Measurements from ENCODE around the gene ENTPD6. TPM values are rescaled to one million over a fixed set of nuclear protein-coding genes. Genes with fewer than 3 reads are reported as not detected.

Gene ENTPD6
- total and polyA plus RNA-seq, 12 donors, result 30.9 to 260 (median 107) TPM

DNA sequence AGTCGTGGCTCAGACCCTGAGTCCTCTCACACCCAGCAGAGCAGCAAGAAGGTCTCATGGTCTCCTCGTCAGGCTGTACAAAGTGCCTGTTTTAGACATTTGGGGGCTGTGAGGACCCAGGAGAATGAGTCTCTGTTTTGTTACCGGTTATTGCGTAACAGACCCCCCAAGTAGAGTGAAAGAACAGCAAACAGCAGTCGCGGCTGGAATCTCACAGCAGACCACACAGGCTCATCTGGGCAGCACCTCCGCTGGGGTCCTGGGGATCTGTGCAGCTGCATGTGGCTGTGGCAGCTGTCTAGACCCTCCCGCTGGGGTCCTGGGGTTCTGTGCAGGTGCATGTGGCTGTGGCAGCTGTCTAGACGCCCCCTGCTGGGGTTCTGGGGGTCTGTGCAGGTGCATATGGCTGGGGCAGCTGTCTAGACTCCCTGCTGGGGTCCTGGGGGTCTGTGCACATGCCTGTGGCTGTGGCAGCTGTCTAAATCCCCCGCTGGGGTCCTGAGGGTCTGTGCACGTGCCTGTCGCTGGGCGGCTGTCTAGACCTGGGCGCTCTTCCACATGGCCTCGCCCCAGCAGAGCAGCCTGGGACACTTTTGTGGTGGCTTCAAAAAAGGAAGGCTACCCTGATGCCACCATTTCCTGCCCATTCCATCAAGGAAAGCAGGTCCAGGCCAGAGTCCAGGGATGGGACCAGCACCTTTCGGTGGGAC lies 24.7 kb downstream of the ENTPD6 start:
- no peaks in the 10 kb centered on the region for H3K4me1 ChIP-seq (replicated peaks in 1 of 2)
- no peaks in the 10 kb centered on the region for H3K9me3 ChIP-seq (replicated peaks in 1 of 3)
- TF ChIP-seq POLR2A (IDR thresholded peaks at IDR 0.05), result no peak
- TF ChIP-seq, protein P1, sequence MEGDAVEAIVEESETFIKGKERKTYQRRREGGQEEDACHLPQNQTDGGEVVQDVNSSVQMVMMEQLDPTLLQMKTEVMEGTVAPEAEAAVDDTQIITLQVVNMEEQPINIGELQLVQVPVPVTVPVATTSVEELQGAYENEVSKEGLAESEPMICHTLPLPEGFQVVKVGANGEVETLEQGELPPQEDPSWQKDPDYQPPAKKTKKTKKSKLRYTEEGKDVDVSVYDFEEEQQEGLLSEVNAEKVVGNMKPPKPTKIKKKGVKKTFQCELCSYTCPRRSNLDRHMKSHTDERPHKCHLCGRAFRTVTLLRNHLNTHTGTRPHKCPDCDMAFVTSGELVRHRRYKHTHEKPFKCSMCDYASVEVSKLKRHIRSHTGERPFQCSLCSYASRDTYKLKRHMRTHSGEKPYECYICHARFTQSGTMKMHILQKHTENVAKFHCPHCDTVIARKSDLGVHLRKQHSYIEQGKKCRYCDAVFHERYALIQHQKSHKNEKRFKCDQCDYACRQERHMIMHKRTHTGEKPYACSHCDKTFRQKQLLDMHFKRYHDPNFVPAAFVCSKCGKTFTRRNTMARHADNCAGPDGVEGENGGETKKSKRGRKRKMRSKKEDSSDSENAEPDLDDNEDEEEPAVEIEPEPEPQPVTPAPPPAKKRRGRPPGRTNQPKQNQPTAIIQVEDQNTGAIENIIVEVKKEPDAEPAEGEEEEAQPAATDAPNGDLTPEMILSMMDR (IDR thresholded peaks at IDR 0.05), result peak in 1 of 6 experiments; percentile 9
- H3K4me3 ChIP-seq, result no peak overlapping the region
- H3K27me3 ChIP-seq, result no peaks in the 10 kb centered on the region
- WGBS, 4 donors, result 82 to 92% (median 85%) methylated on average over 4 to 16 of the region's 16 CpGs
- H3K27ac ChIP-seq, result peak overlapping the region in 1 of 5 donors; percentile 22
- intact Hi-C loops (cut with DNase I), result no loop called here
- DNase-seq, result peak in 1 of 7 donors; percentile 15
- H3K36me3 ChIP-seq (replicated peaks in 1 of 2), result peaks cover 0 to 58% of the 10 kb centered on the region in 2 donors

DNA sequence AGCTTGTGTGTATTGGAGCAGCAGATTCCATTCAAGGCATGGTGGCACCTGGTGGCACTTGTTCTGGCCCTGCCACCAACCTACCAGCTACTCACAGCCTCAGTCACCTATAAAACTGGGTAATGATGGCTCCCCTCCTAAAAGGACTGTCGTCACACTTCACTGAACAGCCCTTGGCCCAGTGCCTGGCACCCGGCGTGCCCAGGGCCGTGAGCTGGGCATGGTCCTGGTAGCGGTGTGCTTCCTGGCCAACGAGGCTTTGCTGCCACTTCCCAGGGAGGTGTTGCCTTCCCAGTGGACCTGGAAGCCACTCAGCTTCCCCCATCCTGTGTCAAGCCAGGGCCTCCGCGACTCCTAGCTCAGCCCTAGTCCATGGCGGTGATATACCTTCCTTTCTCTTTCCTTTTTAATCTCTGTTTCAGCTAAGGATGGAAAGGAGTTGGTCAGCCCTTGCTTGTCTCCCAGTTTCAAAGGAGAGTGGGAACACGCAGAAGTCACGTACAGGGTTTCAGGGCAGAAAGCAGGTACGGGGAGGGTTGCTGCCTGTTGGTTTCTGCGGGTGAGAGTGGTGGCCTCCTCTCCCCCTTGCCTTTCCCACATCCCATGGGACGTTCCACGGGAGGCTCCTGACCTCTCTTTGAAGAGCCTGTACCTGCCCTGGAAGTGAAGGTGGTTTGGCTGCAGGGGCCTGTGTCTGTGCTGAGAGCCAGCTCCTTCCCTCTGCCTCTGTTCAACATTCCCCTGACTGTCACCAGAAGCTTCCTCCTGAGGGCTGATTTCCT lies 25.5 kb downstream of the ENTPD6 start:
- peaks cover 0 to 58% of the 10 kb centered on the region in 2 donors for H3K36me3 ChIP-seq (replicated peaks in 1 of 2)

DNA sequence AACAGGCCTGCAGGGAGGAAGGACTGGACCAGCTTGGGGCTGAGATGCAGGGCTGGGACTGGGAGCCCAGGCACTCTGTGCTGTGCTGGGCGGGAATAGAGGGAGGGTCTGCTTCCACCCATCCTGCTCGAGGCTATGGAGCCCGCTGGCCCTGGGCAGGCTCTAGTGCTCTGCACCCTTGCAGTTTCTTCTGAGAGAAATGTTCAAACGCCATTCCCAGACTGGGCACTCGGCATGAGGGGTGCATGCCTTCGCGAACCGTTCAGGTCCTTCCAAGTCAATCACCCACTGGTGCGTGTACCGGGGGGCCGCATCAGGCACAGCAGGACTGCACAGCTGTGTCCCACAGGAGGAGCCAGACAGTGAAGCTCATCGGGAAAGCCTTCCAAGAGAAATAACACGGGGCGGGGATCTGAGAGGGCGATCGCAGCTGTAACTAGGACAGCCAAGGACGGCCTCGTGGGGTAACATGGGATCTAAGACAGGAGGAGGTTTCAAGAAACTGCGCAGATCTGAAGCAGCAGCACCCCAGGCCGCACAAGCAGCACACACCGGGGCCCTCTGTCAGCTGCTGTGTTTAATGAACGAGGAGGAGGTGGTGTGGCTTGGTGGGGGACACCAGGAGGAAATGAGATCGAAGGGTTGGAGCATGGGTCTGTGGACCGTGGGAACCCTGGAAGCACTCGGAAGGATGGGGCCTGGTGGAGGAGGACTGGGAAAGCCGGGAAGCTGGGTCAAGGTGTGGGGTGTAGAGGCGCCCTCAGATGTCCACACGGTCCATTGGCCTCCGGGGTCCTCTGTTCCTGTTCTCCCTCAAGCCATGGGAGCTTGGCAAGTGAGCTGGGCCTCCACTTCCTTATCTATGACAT lies 26.3 kb downstream of the ENTPD6 start:
- peaks cover 2 to 5% of the 10 kb centered on the region in 2 donors for H3K4me1 ChIP-seq (replicated peaks in 1 of 2)
- H3K4me3 ChIP-seq, result no peak overlapping the region
- intact Hi-C loops (cut with DNase I), result no loop called here
- DNase-seq, result peak in 1 of 7 donors; percentile 23
- no peaks in the 10 kb centered on the region for H3K27me3 ChIP-seq
- TF ChIP-seq POLR2A (IDR thresholded peaks at IDR 0.05), result no peak
- TF ChIP-seq, protein P1 (IDR thresholded peaks at IDR 0.05), result no peak
- H3K27ac ChIP-seq, result peak overlapping the region in 1 of 5 donors; percentile 29
- peaks cover 0 to 50% of the 10 kb centered on the region in 2 donors for H3K36me3 ChIP-seq (replicated peaks in 1 of 2)
- 78 to 83% (median 79%) methylated on average over 21 to 29 of the region's 29 CpGs for WGBS, 4 donors
- H3K9me3 ChIP-seq (replicated peaks in 1 of 3), result no peaks in the 10 kb centered on the region

More for the DNA sequence above, 25.5 kb downstream of the ENTPD6 start:
- TF ChIP-seq, protein P1 (IDR thresholded peaks at IDR 0.05), result no peak
- TF ChIP-seq POLR2A (IDR thresholded peaks at IDR 0.05), result no peak
- H3K27ac ChIP-seq, result peak overlapping the region in 1 of 5 donors; percentile 29
- intact Hi-C loops (cut with DNase I), result no loop called here
- no peaks in the 10 kb centered on the region for H3K27me3 ChIP-seq
- 72 to 91% (median 79%) methylated on average over 10 to 15 of the region's 15 CpGs for WGBS, 4 donors
- DNase-seq, result peak in 4 of 7 donors; percentile 43 to 53 (median 50)
- H3K4me3 ChIP-seq, result no peak overlapping the region
- no peaks in the 10 kb centered on the region for H3K9me3 ChIP-seq (replicated peaks in 1 of 3)
- no peaks in the 10 kb centered on the region for H3K4me1 ChIP-seq (replicated peaks in 1 of 2)
